ENCODE data around the gene B4GALT7. TPM values are rescaled to one million over a fixed set of nuclear protein-coding genes. Genes with fewer than 3 reads are reported as not detected.
A peak's percentile ranks its signal among the peaks of the same experiment; 100 is the strongest.

Gene B4GALT7
- polyA plus RNA-seq, 1 donor from 2014 or later = 60.2 TPM

GRCh38 chr5:177601577-177602457, 1.9 kb downstream of the B4GALT7 start:
- no peaks in the 10 kb centered on the region for H4K20me1 ChIP-seq (ENCODE audit: insufficient read depth)
- H3K9ac ChIP-seq (ENCODE audit: low read length) = no peak overlapping the region
- peak overlapping the region; percentile 83 for H3K4me3 ChIP-seq (ENCODE audit: low read length)
- no peak overlapping the region for H3K4me2 ChIP-seq (ENCODE audit: low read length)
- TF ChIP-seq RAD21 (conservative IDR thresholded peaks at IDR 0.05) (no peak), EZH2 (IDR thresholded peaks at IDR 0.05; ENCODE audit: borderline replicate concordance, insufficient read depth, low read length, poor library complexity, severe bottlenecking) (no peak), TAF1 (IDR thresholded peaks at IDR 0.05; ENCODE audit: low read depth) (no peak), SMC3 (conservative IDR thresholded peaks at IDR 0.05; ENCODE audit: poor library complexity) (no peak), REST (IDR thresholded peaks at IDR 0.05; ENCODE audit: borderline replicate concordance) (no peak), EP300 (conservative IDR thresholded peaks at IDR 0.05; ENCODE audit: poor library complexity, severe bottlenecking) (no peak), MXI1 (conservative IDR thresholded peaks at IDR 0.05; ENCODE audit: poor library complexity, severe bottlenecking) (no peak), CTCF (IDR thresholded peaks at IDR 0.05; ENCODE audit: poor library complexity, severe bottlenecking) (no peak), POLR2AphosphoS5 (IDR thresholded peaks at IDR 0.05) (no peak)
- H3K9me3 ChIP-seq (ENCODE audit: low read length) = no peaks in the 10 kb centered on the region
- H3K79me2 ChIP-seq (replicated peaks; ENCODE audit: insufficient read depth, low read length) = peaks cover 7% of the 10 kb centered on the region
- H3F3A ChIP-seq (ENCODE audit: insufficient read depth, low read length, poor library complexity, severe bottlenecking) = no peaks in the 10 kb centered on the region
- H3K27me3 ChIP-seq (ENCODE audit: insufficient read depth, low read depth, low read length) = no peaks in the 10 kb centered on the region
- no peaks in the 10 kb centered on the region for H3K36me3 ChIP-seq (ENCODE audit: insufficient read depth, low read length)
- H3K9me2 ChIP-seq (ENCODE audit: insufficient read depth, low read length) = no peaks in the 10 kb centered on the region
- no peak overlapping the region for H3K27ac ChIP-seq (ENCODE audit: low read length)
- H2AFZ ChIP-seq (ENCODE audit: low read depth, low read length) = no peak overlapping the region

- no peaks in the 10 kb centered on the region for H3K9me2 ChIP-seq (ENCODE audit: insufficient read depth, low read length)
- H3K27me3 ChIP-seq (ENCODE audit: insufficient read depth, low read depth, low read length) = no peaks in the 10 kb centered on the region
- no peak overlapping the region for H2AFZ ChIP-seq (ENCODE audit: low read depth, low read length)
- peaks cover 7% of the 10 kb centered on the region for H3K79me2 ChIP-seq (replicated peaks; ENCODE audit: insufficient read depth, low read length)
- H3K9ac ChIP-seq (ENCODE audit: low read length) = no peak overlapping the region
- no peak overlapping the region for H3K27ac ChIP-seq (ENCODE audit: low read length)
- TF ChIP-seq MXI1 (conservative IDR thresholded peaks at IDR 0.05; ENCODE audit: poor library complexity, severe bottlenecking) (no peak), EZH2 (IDR thresholded peaks at IDR 0.05; ENCODE audit: borderline replicate concordance, insufficient read depth, low read length, poor library complexity, severe bottlenecking) (no peak), POLR2AphosphoS5 (IDR thresholded peaks at IDR 0.05) (no peak), TAF1 (IDR thresholded peaks at IDR 0.05; ENCODE audit: low read depth) (no peak), RAD21 (conservative IDR thresholded peaks at IDR 0.05) (no peak), SMC3 (conservative IDR thresholded peaks at IDR 0.05; ENCODE audit: poor library complexity) (no peak), CTCF (IDR thresholded peaks at IDR 0.05; ENCODE audit: poor library complexity, severe bottlenecking) (no peak), REST (IDR thresholded peaks at IDR 0.05; ENCODE audit: borderline replicate concordance) (no peak), EP300 (conservative IDR thresholded peaks at IDR 0.05; ENCODE audit: poor library complexity, severe bottlenecking) (no peak)
- no peak overlapping the region for H3K4me2 ChIP-seq (ENCODE audit: low read length)
- no peaks in the 10 kb centered on the region for H3K36me3 ChIP-seq (ENCODE audit: insufficient read depth, low read length)
- no peak overlapping the region for H3K4me3 ChIP-seq (ENCODE audit: low read length)
- H3F3A ChIP-seq (ENCODE audit: insufficient read depth, low read length, poor library complexity, severe bottlenecking) = no peaks in the 10 kb centered on the region
- no peaks in the 10 kb centered on the region for H3K9me3 ChIP-seq (ENCODE audit: low read length)
- H4K20me1 ChIP-seq (ENCODE audit: insufficient read depth) = no peaks in the 10 kb centered on the region
Observed at GRCh38 chr5:177602458-177602830, 2.5 kb downstream of the B4GALT7 start.
